Measurements from ENCODE around the gene MICU1. TPM values are rescaled to one million over a fixed set of nuclear protein-coding genes. Genes with fewer than 3 reads are reported as not detected.
"Not testable (repeated sequence)": the region's sequence is repeated elsewhere in the genome, so short reads cannot be mapped to it uniquely, and the experiment has no call there.

MICU1 gene
- total RNA-seq, 1 donor from 2014 or later = 28.7 TPM

GRCh38 chr10:72328045-72328828 is 297.6 kb downstream of the MICU1 start:
- TF ChIP-seq EZH2 (IDR thresholded peaks at IDR 0.05; ENCODE audit: insufficient read depth, low read length) = no peak
- TF ChIP-seq, protein P1, sequence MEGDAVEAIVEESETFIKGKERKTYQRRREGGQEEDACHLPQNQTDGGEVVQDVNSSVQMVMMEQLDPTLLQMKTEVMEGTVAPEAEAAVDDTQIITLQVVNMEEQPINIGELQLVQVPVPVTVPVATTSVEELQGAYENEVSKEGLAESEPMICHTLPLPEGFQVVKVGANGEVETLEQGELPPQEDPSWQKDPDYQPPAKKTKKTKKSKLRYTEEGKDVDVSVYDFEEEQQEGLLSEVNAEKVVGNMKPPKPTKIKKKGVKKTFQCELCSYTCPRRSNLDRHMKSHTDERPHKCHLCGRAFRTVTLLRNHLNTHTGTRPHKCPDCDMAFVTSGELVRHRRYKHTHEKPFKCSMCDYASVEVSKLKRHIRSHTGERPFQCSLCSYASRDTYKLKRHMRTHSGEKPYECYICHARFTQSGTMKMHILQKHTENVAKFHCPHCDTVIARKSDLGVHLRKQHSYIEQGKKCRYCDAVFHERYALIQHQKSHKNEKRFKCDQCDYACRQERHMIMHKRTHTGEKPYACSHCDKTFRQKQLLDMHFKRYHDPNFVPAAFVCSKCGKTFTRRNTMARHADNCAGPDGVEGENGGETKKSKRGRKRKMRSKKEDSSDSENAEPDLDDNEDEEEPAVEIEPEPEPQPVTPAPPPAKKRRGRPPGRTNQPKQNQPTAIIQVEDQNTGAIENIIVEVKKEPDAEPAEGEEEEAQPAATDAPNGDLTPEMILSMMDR (IDR thresholded peaks at IDR 0.05; ENCODE audit: insufficient read depth, low read depth, low read length) = peak; percentile 33
- H3K36me3 ChIP-seq (ENCODE audit: insufficient read depth, low read length) = peaks cover under 1% of the 10 kb centered on the region
- H2AFZ ChIP-seq (ENCODE audit: low read depth, low read length) = no peak overlapping the region
- no peaks in the 10 kb centered on the region for H3K27me3 ChIP-seq (ENCODE audit: insufficient read depth, low read length)
- DNase-seq (ENCODE audit: low read depth) (no peak), FAIRE-seq (no peak)
- no peaks in the 10 kb centered on the region for H3K9me3 ChIP-seq (ENCODE audit: insufficient read depth, low read depth, low read length)
- H4K20me1 ChIP-seq (ENCODE audit: insufficient read depth, low read length) = no peaks in the 10 kb centered on the region
- Mint-ChIP-seq H3K36me3 (ENCODE audit: low read depth, unreplicated experiment) (no peaks in the 10 kb centered on the region), H3K4me1 (ENCODE audit: low read depth, unreplicated experiment) (peaks cover 16% of the 10 kb centered on the region), H3K4me3 (ENCODE audit: unreplicated experiment) (no peak overlapping the region), H3K27ac (ENCODE audit: unreplicated experiment) (no peak overlapping the region), H3K27me3 (ENCODE audit: low read depth, unreplicated experiment) (no peaks in the 10 kb centered on the region), H3K9me3 (ENCODE audit: unreplicated experiment) (no peaks in the 10 kb centered on the region)
- H3K4me1 ChIP-seq (ENCODE audit: insufficient read depth, low read length) = peaks cover 22% of the 10 kb centered on the region
- H3K79me2 ChIP-seq (ENCODE audit: insufficient read depth, low read length) = no peaks in the 10 kb centered on the region
- H3K4me2 ChIP-seq (ENCODE audit: low read length) = no peak overlapping the region
- H3K9ac ChIP-seq (ENCODE audit: low read length) = no peak overlapping the region
- H3K4me3 ChIP-seq (ENCODE audit: insufficient read depth, low read depth, low read length) = no peak overlapping the region
- no peak overlapping the region for H3K27ac ChIP-seq (ENCODE audit: low read depth, low read length)

DNA sequence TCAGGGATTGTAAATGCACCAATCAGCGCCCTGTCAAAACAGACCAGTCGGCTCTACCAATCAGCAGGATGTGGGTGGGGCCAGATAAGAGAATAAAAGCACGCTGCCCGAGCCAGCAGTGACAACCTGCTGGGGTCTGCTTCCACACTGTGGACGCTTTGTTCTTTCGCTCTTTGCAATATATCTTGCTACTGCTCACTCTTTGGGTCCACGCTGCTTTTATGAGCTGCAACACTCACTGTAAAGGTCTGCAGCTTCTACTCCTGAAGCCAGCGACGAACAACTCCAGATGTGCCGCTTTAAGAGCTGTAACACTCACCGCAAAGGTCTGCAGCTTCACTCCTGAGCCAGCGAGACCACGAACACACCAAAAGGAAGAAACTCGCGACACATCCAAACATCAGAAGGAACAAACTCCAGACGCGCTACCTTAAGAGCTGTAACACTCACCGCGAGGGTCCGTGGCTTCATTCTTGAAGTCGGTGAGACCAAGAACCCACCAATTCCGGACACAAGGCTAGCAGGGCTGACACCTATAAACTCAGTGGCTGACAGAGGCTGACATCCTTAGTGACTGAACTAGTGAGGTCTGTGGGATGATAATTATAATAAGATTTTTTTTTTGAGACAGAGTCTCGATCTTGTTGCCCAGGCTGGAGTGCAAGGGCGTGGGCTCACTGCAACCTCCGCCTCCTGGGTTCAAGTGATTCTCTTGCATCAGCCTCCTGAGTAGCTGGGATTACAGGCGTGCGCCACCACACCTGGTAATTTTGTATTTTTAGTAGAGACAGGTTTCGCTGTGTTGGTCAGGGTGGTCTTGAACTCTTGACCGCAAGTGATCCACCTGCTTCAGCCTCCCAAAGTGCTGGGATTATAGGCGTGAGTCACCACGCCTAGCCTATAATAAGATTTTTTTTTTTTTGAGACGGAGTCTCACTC is 298.9 kb downstream of the MICU1 start:
- not testable (repeated sequence) for H3K9me3 ChIP-seq (ENCODE audit: insufficient read depth, low read depth, low read length); H3K27ac ChIP-seq (ENCODE audit: low read depth, low read length); H4K20me1 ChIP-seq (ENCODE audit: insufficient read depth, low read length); H3K9ac ChIP-seq (ENCODE audit: low read length); H3K79me2 ChIP-seq (ENCODE audit: insufficient read depth, low read length); H3K4me3 ChIP-seq (ENCODE audit: insufficient read depth, low read depth, low read length); H2AFZ ChIP-seq (ENCODE audit: low read depth, low read length); H3K27me3 Mint-ChIP-seq (ENCODE audit: low read depth, unreplicated experiment); H3K4me2 ChIP-seq (ENCODE audit: low read length); H3K9me3 Mint-ChIP-seq (ENCODE audit: unreplicated experiment); FAIRE-seq; H3K36me3 ChIP-seq (ENCODE audit: insufficient read depth, low read length); H3K27me3 ChIP-seq (ENCODE audit: insufficient read depth, low read length); DNase-seq (ENCODE audit: low read depth); H3K36me3 Mint-ChIP-seq (ENCODE audit: low read depth, unreplicated experiment)
- Mint-ChIP-seq H3K27ac (ENCODE audit: unreplicated experiment) (peak overlapping the region; percentile 73), H3K4me1 (ENCODE audit: low read depth, unreplicated experiment) (peaks cover 21% of the 10 kb centered on the region), H3K4me3 (ENCODE audit: unreplicated experiment) (peak overlapping the region; percentile 25)
- peaks cover 25% of the 10 kb centered on the region for H3K4me1 ChIP-seq (ENCODE audit: insufficient read depth, low read length)

DNA sequence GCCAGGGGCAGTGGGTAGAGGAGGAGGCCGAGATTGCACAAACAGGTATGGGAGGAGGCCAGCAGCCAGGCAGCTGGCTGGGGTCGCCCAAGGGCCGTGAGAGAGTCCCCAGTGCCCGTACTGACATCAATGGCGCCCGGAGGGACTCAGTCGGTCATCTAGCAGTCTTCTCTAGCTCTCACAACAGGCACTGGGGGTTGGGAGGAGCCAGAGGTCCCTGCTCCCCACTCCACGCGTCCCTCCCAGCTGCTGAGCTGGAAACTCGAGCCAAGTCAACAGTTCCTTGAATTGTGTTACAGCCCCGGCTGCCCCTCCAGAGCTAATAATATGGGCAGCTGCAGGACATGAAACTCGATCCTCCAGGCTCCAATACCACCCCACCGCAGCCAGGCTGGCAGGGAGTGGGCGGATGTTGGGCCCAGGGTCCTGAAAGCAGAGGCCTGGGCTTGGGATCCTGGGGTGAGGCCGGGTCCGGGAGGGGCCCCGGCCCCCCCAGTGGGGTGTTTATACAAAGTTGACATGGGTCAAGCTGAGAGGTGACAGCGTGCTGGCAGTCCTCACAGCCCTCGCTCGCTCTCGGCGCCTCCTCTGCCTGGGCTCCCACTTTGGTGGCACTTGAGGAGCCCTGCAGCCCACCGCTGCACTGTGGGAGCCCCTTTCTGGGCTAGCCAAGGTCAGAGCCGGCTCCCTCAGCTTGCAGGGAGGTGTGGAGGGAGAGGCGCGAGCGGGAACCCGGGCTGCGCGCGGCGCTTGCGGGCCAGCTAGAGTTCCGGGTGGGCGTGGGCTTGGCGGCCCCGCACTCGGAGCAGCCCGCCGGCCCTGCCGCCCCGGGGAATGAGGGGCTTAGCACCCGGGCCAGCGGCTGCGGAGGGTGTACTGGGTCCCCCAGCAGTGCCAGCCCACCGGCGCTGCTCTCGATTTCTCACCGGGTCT is 300.4 kb downstream of the MICU1 start:
- H3K36me3 ChIP-seq (ENCODE audit: insufficient read depth, low read length); H3K9me3 Mint-ChIP-seq (ENCODE audit: unreplicated experiment); DNase-seq (ENCODE audit: low read depth); H3K27ac ChIP-seq (ENCODE audit: low read depth, low read length); H3K27me3 Mint-ChIP-seq (ENCODE audit: low read depth, unreplicated experiment); FAIRE-seq; H3K36me3 Mint-ChIP-seq (ENCODE audit: low read depth, unreplicated experiment); H3K9ac ChIP-seq (ENCODE audit: low read length); H3K27me3 ChIP-seq (ENCODE audit: insufficient read depth, low read length); H3K4me3 Mint-ChIP-seq (ENCODE audit: unreplicated experiment); H3K9me3 ChIP-seq (ENCODE audit: insufficient read depth, low read depth, low read length); H3K27ac Mint-ChIP-seq (ENCODE audit: unreplicated experiment); H4K20me1 ChIP-seq (ENCODE audit: insufficient read depth, low read length); H3K79me2 ChIP-seq (ENCODE audit: insufficient read depth, low read length); H3K4me3 ChIP-seq (ENCODE audit: insufficient read depth, low read depth, low read length): not testable (repeated sequence)
- peak overlapping the region; percentile 47 for H2AFZ ChIP-seq (ENCODE audit: low read depth, low read length)
- H3K4me1 Mint-ChIP-seq (ENCODE audit: low read depth, unreplicated experiment) = peaks cover 21% of the 10 kb centered on the region
- peak overlapping the region; percentile 29 for H3K4me2 ChIP-seq (ENCODE audit: low read length)
- H3K4me1 ChIP-seq (ENCODE audit: insufficient read depth, low read length) = peaks cover 28% of the 10 kb centered on the region

Measured in astrocyte (in vitro differentiated cells and primary cell).